ENCODE data around the gene TARS1. TPM values are rescaled to one million over a fixed set of nuclear protein-coding genes. Genes with fewer than 3 reads are reported as not detected.
A peak's percentile ranks its signal among the peaks of the same experiment; 100 is the strongest.

TARS1 gene
- total RNA-seq, 1 experiment from 2014 or later, result 584 TPM

DNA sequence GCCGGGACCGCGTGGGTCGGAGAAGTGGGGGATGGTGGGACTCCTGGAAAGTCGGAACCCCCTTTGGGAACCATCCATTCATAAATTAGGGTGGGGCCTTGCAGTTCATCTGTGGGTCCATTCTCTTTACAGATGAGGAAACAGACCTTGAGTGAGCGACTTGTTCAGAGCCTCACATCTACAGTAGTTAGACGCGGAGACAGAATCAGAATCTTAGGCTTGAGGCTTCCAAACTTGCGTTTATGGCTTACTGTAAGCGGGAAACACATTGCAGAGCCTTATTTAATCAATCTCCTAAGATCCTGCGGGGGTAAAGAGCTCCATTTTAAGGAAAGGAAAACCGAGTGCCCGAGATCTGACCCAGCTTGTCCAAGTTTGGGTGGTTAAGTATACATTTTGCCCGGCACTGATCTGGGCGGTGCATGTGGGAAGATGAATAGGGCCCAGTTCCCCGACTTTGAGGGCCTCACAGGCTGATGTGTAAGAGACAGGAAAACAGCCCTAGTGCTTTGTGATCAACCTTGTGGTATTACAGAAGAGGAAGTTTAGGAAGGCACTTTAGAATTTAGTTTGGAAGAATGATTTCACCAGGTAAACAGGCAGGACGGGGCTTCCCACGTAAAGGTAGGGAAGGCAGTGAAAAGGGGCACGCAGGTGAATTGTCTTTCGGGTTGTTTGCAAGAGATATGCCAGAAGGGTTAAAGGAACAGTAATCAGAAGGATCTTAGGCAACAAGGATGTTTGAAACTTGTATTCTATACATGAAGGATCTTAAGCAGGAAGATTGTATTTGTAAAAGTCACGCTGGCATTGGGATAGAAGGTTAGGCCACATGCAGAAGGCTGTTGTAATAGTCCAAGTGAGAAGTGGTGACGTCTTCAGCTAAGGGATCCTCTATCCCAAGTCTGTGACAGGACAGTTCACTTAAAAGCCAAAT is 744 bp downstream of the TARS1 start:
- CTCF ChIA-PET, result interaction anchor here (1.8 kb wide), 1 partner anchor 528 kb away, joined by 14 read pairs; no protein-coding TSS in a partner anchor
- no peaks in the 10 kb centered on the region for H3K27me3 ChIP-seq (ENCODE audit: insufficient read depth, low read depth)
- intact Hi-C loops (cut with micrococcal nuclease; ENCODE audit: unreplicated experiment), result loop anchor here (2.0 to 5.0 kb wide), 3 partner anchors 206 to 451 kb away; no protein-coding TSS in a partner anchor
- no peak for TF ChIP-seq EZH2 (IDR thresholded peaks at IDR 0.05; ENCODE audit: low read depth)
- TF ChIP-seq, protein P1, sequence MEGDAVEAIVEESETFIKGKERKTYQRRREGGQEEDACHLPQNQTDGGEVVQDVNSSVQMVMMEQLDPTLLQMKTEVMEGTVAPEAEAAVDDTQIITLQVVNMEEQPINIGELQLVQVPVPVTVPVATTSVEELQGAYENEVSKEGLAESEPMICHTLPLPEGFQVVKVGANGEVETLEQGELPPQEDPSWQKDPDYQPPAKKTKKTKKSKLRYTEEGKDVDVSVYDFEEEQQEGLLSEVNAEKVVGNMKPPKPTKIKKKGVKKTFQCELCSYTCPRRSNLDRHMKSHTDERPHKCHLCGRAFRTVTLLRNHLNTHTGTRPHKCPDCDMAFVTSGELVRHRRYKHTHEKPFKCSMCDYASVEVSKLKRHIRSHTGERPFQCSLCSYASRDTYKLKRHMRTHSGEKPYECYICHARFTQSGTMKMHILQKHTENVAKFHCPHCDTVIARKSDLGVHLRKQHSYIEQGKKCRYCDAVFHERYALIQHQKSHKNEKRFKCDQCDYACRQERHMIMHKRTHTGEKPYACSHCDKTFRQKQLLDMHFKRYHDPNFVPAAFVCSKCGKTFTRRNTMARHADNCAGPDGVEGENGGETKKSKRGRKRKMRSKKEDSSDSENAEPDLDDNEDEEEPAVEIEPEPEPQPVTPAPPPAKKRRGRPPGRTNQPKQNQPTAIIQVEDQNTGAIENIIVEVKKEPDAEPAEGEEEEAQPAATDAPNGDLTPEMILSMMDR (conservative IDR thresholded peaks at IDR 0.05), result no peak
- H3K27ac ChIP-seq, result peak overlapping the region; percentile 95
- peak in 1 of 2 experiments; percentile 77 for DNase-seq
- BruUV-seq (replicated peaks), result TSS peak; percentile 69
- POLR2A ChIA-PET (ENCODE audit: unreplicated experiment), result interaction anchor here (0.5 to 1.0 kb wide), 10 partner anchors 17 to 1473 kb away, joined by 3 to 7 read pairs (median 5); no protein-coding TSS in a partner anchor
- no peaks in the 10 kb centered on the region for H3K9me2 ChIP-seq (ENCODE audit: insufficient read depth)
- H2AFZ ChIP-seq, result peak overlapping the region; percentile 68
- peak overlapping the region; percentile 88 for H3K4me3 ChIP-seq
- peaks cover 81% of the 10 kb centered on the region for H3K79me2 ChIP-seq (ENCODE audit: low read depth)
- H3K36me3 ChIP-seq (ENCODE audit: low read depth), result peaks cover 40% of the 10 kb centered on the region
- peak overlapping the region; percentile 93 for H3K4me2 ChIP-seq
- peaks cover 49% of the 10 kb centered on the region for H4K20me1 ChIP-seq (ENCODE audit: insufficient read depth)
- H3K9me3 ChIP-seq (ENCODE audit: insufficient read depth, low read depth), result no peaks in the 10 kb centered on the region
- peaks cover 24% of the 10 kb centered on the region for H3F3A ChIP-seq (ENCODE audit: insufficient read depth, low read depth)
- peaks cover 31% of the 10 kb centered on the region for H3K4me1 ChIP-seq (replicated peaks; ENCODE audit: insufficient read depth)

DNA sequence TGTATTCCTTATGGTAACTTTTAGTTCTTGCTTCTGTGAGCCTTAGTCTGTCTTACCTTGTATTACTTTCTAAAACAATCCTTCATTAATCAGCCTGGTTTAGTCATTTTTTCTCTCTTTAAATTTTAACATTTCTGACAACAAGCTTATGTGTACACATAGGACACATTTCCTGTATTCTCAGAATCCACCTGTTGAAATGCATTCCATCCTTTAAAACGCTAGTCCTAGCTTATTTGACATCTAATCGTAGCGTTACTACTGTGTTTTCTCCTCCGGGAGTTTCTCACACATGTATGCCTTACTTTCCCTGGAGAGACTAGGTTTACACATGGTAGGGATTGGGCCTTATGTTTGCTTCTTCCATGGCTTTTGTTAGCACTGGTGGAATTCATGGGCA is 3.8 kb downstream of the TARS1 start:
- Histone ChIP-seq H3K4me2 (peak overlapping the region; percentile 93; the same call in 1 of the 2 replicates), H3K9me2 (ENCODE audit: insufficient read depth) (no peaks in the 10 kb centered on the region), H3K27ac (no peak overlapping the region), H3F3A (ENCODE audit: insufficient read depth, low read depth) (peaks cover 29% of the 10 kb centered on the region), H3K79me2 (ENCODE audit: low read depth) (peaks cover 89% of the 10 kb centered on the region), H3K36me3 (ENCODE audit: low read depth) (peaks cover 63% of the 10 kb centered on the region), H3K27me3 (ENCODE audit: insufficient read depth, low read depth) (no peaks in the 10 kb centered on the region), H2AFZ (no peak overlapping the region), H3K4me3 (peak overlapping the region; percentile 8; the same call in 1 of the 2 replicates), H3K9me3 (ENCODE audit: insufficient read depth, low read depth) (no peaks in the 10 kb centered on the region), H3K4me1 (replicated peaks; ENCODE audit: insufficient read depth) (peaks cover 17% of the 10 kb centered on the region), H4K20me1 (ENCODE audit: insufficient read depth) (peaks cover 77% of the 10 kb centered on the region)
- intact Hi-C loops (cut with micrococcal nuclease; ENCODE audit: unreplicated experiment), result loop anchor here (5.0 kb wide), 1 partner anchor 203 kb away; no protein-coding TSS in a partner anchor
- no peak for DNase-seq
- POLR2A ChIA-PET (ENCODE audit: unreplicated experiment), result no interaction called here
- BruUV-seq (replicated peaks), result no TSS peak
- CTCF ChIA-PET, result no interaction called here
- TF ChIP-seq, protein P1 (conservative IDR thresholded peaks at IDR 0.05), result no peak
- TF ChIP-seq EZH2 (IDR thresholded peaks at IDR 0.05; ENCODE audit: low read depth), result no peak

DNA sequence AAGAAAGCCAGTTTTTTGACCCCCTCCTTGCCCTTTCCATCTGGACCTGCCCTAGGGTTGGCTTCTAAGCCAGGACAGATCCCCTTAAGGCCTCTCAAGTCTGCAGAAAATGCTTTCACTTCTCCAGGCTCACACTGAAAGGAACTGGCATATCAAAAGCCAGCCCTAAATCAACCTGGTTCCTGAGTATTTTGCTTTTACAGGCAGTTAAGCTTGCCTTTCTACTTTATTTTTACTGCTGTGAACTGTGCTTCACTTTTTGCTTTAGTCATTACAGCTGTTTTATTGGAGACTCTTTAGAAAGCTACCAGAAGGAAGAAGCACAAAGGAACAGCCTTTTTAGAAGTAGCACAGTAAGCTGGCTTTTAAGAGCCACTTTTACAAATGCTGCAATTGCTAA is 5.0 kb downstream of the TARS1 start:
- Histone ChIP-seq H3K79me2 (ENCODE audit: low read depth) (peaks cover 94% of the 10 kb centered on the region), H3F3A (ENCODE audit: insufficient read depth, low read depth) (peaks cover 20% of the 10 kb centered on the region), H3K9me3 (ENCODE audit: insufficient read depth, low read depth) (no peaks in the 10 kb centered on the region), H3K4me2 (no peak overlapping the region), H4K20me1 (ENCODE audit: insufficient read depth) (peaks cover 90% of the 10 kb centered on the region), H3K36me3 (ENCODE audit: low read depth) (peaks cover 74% of the 10 kb centered on the region), H3K4me3 (no peak overlapping the region), H3K27ac (no peak overlapping the region), H2AFZ (no peak overlapping the region), H3K9me2 (ENCODE audit: insufficient read depth) (no peaks in the 10 kb centered on the region), H3K4me1 (replicated peaks; ENCODE audit: insufficient read depth) (peaks cover 17% of the 10 kb centered on the region), H3K27me3 (ENCODE audit: insufficient read depth, low read depth) (no peaks in the 10 kb centered on the region)
- CTCF ChIA-PET, result no interaction called here
- TF ChIP-seq EZH2 (IDR thresholded peaks at IDR 0.05; ENCODE audit: low read depth), result no peak
- TF ChIP-seq, protein P1 (conservative IDR thresholded peaks at IDR 0.05), result no peak
- no TSS peak for BruUV-seq (replicated peaks)
- intact Hi-C loops (cut with micrococcal nuclease; ENCODE audit: unreplicated experiment), result no loop called here
- no peak for DNase-seq
- POLR2A ChIA-PET (ENCODE audit: unreplicated experiment), result interaction anchor here (0.6 kb wide), 2 partner anchors 53 to 286 kb away, joined by 4 to 6 read pairs; no protein-coding TSS in a partner anchor

All from PC-9 (cell line).